ENCODE measurements around the gene HES2.

The HES2 gene

GRCh38 chr1:6384962-6385361, 34.8 kb downstream of the HES2 start:
- TF ChIP-seq EP300 (IDR thresholded peaks at IDR 0.05; ENCODE audit: borderline replicate concordance) (no peak), TEAD4 (IDR thresholded peaks at IDR 0.05) (no peak), TAF1 (IDR thresholded peaks at IDR 0.05; ENCODE audit: low read depth) (no peak), CREB1 (IDR thresholded peaks at IDR 0.05; ENCODE audit: low read depth) (no peak), MAX (IDR thresholded peaks at IDR 0.05) (no peak)

- TF ChIP-seq NFIC (IDR thresholded peaks at IDR 0.05), result no peak
- TF ChIP-seq USF1 (IDR thresholded peaks at IDR 0.05), result no peak
- TF ChIP-seq ZBTB7A (IDR thresholded peaks at IDR 0.05; ENCODE audit: low read depth), result no peak
- TF ChIP-seq YY1 (IDR thresholded peaks at IDR 0.05; ENCODE audit: low read depth), result no peak
- no peak for TF ChIP-seq REST (IDR thresholded peaks at IDR 0.05; ENCODE audit: low read depth)
- TF ChIP-seq EGR1 (IDR thresholded peaks at IDR 0.05), result no peak
- TF ChIP-seq EP300 (IDR thresholded peaks at IDR 0.05; ENCODE audit: borderline replicate concordance), result no peak
- no peak for TF ChIP-seq RAD21 (IDR thresholded peaks at IDR 0.05; ENCODE audit: low read depth)
- TF ChIP-seq FOXM1 (IDR thresholded peaks at IDR 0.05; ENCODE audit: borderline replicate concordance, low read depth), result no peak
- TF ChIP-seq MAX (IDR thresholded peaks at IDR 0.05), result no peak
- TF ChIP-seq CREB1 (IDR thresholded peaks at IDR 0.05; ENCODE audit: low read depth), result no peak
- TF ChIP-seq TAF1 (IDR thresholded peaks at IDR 0.05; ENCODE audit: low read depth), result no peak
- no peak for TF ChIP-seq TEAD4 (IDR thresholded peaks at IDR 0.05)
- no peak for TF ChIP-seq TCF12 (IDR thresholded peaks at IDR 0.05; ENCODE audit: low read depth)
- no peak for TF ChIP-seq CEBPB (IDR thresholded peaks at IDR 0.05)
Measured at GRCh38 chr1:6384135-6384534, 35.6 kb downstream of the HES2 start.

- no peak for TF ChIP-seq NFIC (IDR thresholded peaks at IDR 0.05)
- TF ChIP-seq USF1 (IDR thresholded peaks at IDR 0.05), result no peak
- no peak for TF ChIP-seq YY1 (IDR thresholded peaks at IDR 0.05; ENCODE audit: low read depth)
- no peak for TF ChIP-seq CREB1 (IDR thresholded peaks at IDR 0.05; ENCODE audit: low read depth)
- no peak for TF ChIP-seq REST (IDR thresholded peaks at IDR 0.05; ENCODE audit: low read depth)
- no peak for TF ChIP-seq TAF1 (IDR thresholded peaks at IDR 0.05; ENCODE audit: low read depth)
- no peak for TF ChIP-seq ZBTB7A (IDR thresholded peaks at IDR 0.05; ENCODE audit: low read depth)
- no peak for TF ChIP-seq TCF12 (IDR thresholded peaks at IDR 0.05; ENCODE audit: low read depth)
- TF ChIP-seq EP300 (IDR thresholded peaks at IDR 0.05; ENCODE audit: borderline replicate concordance), result no peak
- TF ChIP-seq MAX (IDR thresholded peaks at IDR 0.05), result no peak
- TF ChIP-seq RAD21 (IDR thresholded peaks at IDR 0.05; ENCODE audit: low read depth), result no peak
- TF ChIP-seq CEBPB (IDR thresholded peaks at IDR 0.05), result no peak
Measured at GRCh38 chr1:6380037-6380436, 39.7 kb downstream of the HES2 start.

- no peak for TF ChIP-seq REST (IDR thresholded peaks at IDR 0.05; ENCODE audit: low read depth)
- TF ChIP-seq EGR1 (IDR thresholded peaks at IDR 0.05), result no peak
- TF ChIP-seq NFIC (IDR thresholded peaks at IDR 0.05), result no peak
- TF ChIP-seq TCF12 (IDR thresholded peaks at IDR 0.05; ENCODE audit: low read depth), result no peak
- no peak for TF ChIP-seq CEBPB (IDR thresholded peaks at IDR 0.05)
- no peak for TF ChIP-seq ZBTB7A (IDR thresholded peaks at IDR 0.05; ENCODE audit: low read depth)
- TF ChIP-seq MAX (IDR thresholded peaks at IDR 0.05), result no peak
- no peak for TF ChIP-seq CREB1 (IDR thresholded peaks at IDR 0.05; ENCODE audit: low read depth)
- no peak for TF ChIP-seq TEAD4 (IDR thresholded peaks at IDR 0.05)
Measured at GRCh38 chr1:6378096-6378746, 41.5 kb downstream of the HES2 start.
